Calu3 (cell line): ENCODE measurements around the gene SEMA3F. TPM values are rescaled to one million over a fixed set of nuclear protein-coding genes. Genes with fewer than 3 reads are reported as not detected.

Source experiments
- BruUV-seq: library from RNA; stranded (reverse); fragments of 400-500 nt; replicated peaks from 2 replicates; lab custom pipeline; 2021; lab: Mats Ljungman, UMichigan
- CTCF ChIA-PET: fragments of 300-600 bp; sonication (Branson Sonifier 250); formaldehyde crosslinking; loops from one replicate; lab custom pipeline; 2022; ENCODE audit warnings: antibody characterized with exemption; lab: Charles Lee
- DNase-seq: peaks from one replicate; pipeline ENCODE4 v3.0.0; 2022
- H3K27ac Mint-ChIP-seq: one replicate; pipeline ENCODE4 v1.8.0; 2022; ENCODE audit warnings: mixed read lengths; ENCODE audit not compliant: unreplicated experiment
- H3K27me3 Mint-ChIP-seq: one replicate; pipeline ENCODE4 v1.8.0; 2022; ENCODE audit warnings: mixed read lengths; ENCODE audit not compliant: unreplicated experiment
- H3K36me3 Mint-ChIP-seq: one replicate; pipeline ENCODE4 v1.8.0; 2022; ENCODE audit warnings: mild to moderate bottlenecking, moderate library complexity, mixed read lengths; ENCODE audit not compliant: insufficient read depth, unreplicated experiment
- H3K4me1 Mint-ChIP-seq: one replicate; pipeline ENCODE4 v1.8.0; 2022; ENCODE audit warnings: mild to moderate bottlenecking, low read depth, mixed read lengths; ENCODE audit not compliant: unreplicated experiment
- H3K4me3 Mint-ChIP-seq: one replicate; pipeline ENCODE4 v1.8.0; 2022; ENCODE audit warnings: mild to moderate bottlenecking, low read depth, moderate library complexity, mixed read lengths; ENCODE audit not compliant: unreplicated experiment
- H3K9me3 Mint-ChIP-seq: one replicate; pipeline ENCODE4 v1.8.0; 2022; ENCODE audit warnings: low read depth, mixed read lengths; ENCODE audit not compliant: unreplicated experiment
- intact Hi-C: fragments of 100-400 bp; cut with micrococcal nuclease; formaldehyde crosslinking; loops from one replicate; pipeline ENCODE4 v1.10.0; 2022; ENCODE audit not compliant: unreplicated experiment
- total RNA-seq: library from RNA; stranded (reverse); gene quantifications from 2 replicates; pipeline ENCODE4 v1.2.3, GENCODE V29; 2022
- TF ChIP-seq, protein P1 (sequence below): fragments of 200-600 bp; IDR thresholded peaks from one replicate; pipeline ENCODE4 v1.8.0; 2022; ENCODE audit warnings: antibody characterized with exemption; ENCODE audit not compliant: unreplicated experiment

Gene SEMA3F
- total RNA-seq, 1 experiment from 2014 or later, result 1.7 TPM

DNA sequence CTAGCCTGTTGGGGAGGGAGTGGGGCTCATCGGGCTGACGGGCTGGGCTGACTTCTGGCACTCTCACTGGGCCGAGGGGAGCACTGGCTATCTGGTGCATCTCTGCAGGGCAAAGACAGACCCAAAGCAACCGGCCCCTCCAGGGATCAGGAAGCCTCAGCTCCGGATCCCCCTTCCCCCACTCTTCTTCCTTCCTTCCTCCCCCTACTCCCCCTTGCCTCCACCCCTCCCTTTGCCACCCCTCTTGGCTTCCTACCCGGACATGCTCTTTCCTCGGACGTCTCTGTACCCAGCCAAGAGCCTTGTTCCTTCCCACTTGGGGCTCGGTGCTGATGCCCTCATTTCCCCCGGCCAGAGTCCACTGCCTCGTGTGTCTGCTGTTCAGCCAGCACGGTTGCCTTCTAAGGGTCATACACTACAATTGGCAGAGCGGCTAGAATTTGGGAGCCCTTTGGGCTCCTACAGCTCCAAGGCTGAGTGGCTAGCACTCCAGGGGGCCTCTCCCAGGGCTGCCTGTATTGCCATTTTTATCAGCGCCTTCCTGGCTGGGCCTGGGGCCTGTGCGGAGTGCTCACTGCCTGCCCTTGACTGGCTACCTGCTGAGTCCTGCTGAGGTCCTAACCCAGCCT, 10.9 kb downstream of the SEMA3F start:
- no peak for DNase-seq
- H3K36me3 Mint-ChIP-seq, result no peaks in the 10 kb centered on the region
- H3K4me1 Mint-ChIP-seq, result no peaks in the 10 kb centered on the region
- H3K4me3 Mint-ChIP-seq, result no peak overlapping the region
- CTCF ChIA-PET, result interaction anchor here (0.6 kb wide), 1 partner anchor 85 kb away, joined by 6 read pairs; no protein-coding TSS in a partner anchor
- no TSS peak for BruUV-seq
- H3K27me3 Mint-ChIP-seq, result no peaks in the 10 kb centered on the region
- H3K9me3 Mint-ChIP-seq, result no peaks in the 10 kb centered on the region
- H3K27ac Mint-ChIP-seq, result no peak overlapping the region
- TF ChIP-seq, protein P1, sequence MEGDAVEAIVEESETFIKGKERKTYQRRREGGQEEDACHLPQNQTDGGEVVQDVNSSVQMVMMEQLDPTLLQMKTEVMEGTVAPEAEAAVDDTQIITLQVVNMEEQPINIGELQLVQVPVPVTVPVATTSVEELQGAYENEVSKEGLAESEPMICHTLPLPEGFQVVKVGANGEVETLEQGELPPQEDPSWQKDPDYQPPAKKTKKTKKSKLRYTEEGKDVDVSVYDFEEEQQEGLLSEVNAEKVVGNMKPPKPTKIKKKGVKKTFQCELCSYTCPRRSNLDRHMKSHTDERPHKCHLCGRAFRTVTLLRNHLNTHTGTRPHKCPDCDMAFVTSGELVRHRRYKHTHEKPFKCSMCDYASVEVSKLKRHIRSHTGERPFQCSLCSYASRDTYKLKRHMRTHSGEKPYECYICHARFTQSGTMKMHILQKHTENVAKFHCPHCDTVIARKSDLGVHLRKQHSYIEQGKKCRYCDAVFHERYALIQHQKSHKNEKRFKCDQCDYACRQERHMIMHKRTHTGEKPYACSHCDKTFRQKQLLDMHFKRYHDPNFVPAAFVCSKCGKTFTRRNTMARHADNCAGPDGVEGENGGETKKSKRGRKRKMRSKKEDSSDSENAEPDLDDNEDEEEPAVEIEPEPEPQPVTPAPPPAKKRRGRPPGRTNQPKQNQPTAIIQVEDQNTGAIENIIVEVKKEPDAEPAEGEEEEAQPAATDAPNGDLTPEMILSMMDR, result no peak
- intact Hi-C loops, result no loop called here

DNA sequence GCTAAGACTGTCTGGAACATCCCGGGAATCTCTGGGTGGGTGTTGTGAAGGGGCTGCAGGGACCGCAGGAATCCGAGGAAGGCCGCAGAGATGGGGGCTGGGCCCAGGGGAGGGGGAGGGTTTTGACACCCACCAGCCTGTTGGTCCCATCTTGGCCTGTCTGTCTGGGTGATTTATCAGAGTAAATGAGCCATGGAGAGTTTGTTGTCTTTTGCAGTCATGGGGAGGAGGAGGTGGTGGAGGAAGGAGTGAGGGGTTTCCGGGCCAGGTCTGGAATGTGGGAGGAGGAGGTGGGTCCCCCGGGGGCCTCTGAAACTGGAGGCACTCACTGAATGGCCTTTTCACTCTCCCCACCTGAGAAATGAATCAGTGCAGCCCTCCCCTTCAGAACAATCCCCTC, 11.5 kb downstream of the SEMA3F start:
- no TSS peak for BruUV-seq
- no peaks in the 10 kb centered on the region for H3K4me1 Mint-ChIP-seq
- TF ChIP-seq, protein P1, result no peak
- intact Hi-C loops, result no loop called here
- H3K9me3 Mint-ChIP-seq, result no peaks in the 10 kb centered on the region
- no peak overlapping the region for H3K4me3 Mint-ChIP-seq
- CTCF ChIA-PET, result no interaction called here
- no peak overlapping the region for H3K27ac Mint-ChIP-seq
- no peaks in the 10 kb centered on the region for H3K36me3 Mint-ChIP-seq
- no peak for DNase-seq
- H3K27me3 Mint-ChIP-seq, result no peaks in the 10 kb centered on the region

DNA sequence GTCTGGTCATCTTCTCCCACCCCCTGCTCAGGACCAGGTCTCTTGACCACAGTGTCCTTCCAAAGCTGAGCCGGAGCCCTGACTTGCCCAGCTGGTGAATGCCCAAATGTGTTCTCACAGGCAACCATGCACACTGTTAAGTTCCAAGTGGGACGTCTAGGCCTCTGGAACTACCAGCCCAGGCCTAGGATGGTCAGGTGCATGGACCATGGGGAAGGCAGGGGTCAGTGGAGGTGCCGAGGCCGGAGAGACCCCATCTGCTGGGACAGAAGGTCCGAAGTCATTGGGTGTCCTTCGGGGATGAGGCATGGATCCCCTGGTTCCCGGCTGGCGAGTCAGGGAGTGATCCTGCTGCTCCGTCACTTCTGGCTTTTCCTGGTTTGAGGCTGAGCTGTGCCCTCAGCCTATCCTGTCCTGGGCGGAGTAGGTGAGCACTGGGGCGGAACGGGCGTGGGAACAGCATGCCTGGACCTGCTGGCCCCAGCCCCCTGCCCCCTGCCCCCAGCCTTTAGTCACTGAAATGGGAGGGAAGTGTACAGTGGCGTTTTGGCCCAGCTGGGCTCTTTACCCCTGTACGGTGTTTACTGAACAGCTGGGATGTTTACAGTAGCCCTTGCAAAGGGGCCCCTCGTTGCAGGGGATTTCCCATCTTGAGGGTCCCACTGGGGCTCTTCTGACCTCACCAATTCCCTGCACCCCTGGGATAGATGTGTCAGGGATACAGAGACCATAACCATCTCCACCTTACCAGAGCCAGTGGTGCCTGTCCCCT, 12.1 kb downstream of the SEMA3F start:
- TF ChIP-seq, protein P1, result no peak
- no TSS peak for BruUV-seq
- H3K36me3 Mint-ChIP-seq, result no peaks in the 10 kb centered on the region
- no peak overlapping the region for H3K27ac Mint-ChIP-seq
- no peaks in the 10 kb centered on the region for H3K9me3 Mint-ChIP-seq
- CTCF ChIA-PET, result no interaction called here
- H3K4me1 Mint-ChIP-seq, result no peaks in the 10 kb centered on the region
- no peaks in the 10 kb centered on the region for H3K27me3 Mint-ChIP-seq
- no peak for DNase-seq
- H3K4me3 Mint-ChIP-seq, result no peak overlapping the region
- intact Hi-C loops, result no loop called here

DNA sequence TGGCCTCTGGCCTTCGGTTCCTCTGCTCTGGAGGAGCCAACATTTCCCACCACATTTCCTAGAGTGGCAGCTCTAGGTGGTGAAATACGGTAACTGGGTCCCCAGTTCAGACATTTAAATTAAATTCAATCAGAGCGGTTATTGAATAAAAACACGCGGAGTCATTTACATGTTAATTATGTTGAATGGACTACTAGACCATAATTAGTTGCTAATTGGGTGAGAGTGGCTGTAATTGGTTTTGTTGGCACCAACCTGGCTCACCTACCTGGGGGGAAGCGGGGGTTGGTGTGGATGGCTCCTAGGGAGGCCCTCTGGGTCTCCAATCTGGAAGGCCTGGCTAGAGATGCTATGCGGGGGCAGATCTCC, 12.7 kb downstream of the SEMA3F start:
- no peaks in the 10 kb centered on the region for H3K27me3 Mint-ChIP-seq
- CTCF ChIA-PET, result no interaction called here
- DNase-seq, result no peak
- H3K4me1 Mint-ChIP-seq, result no peaks in the 10 kb centered on the region
- no peak overlapping the region for H3K27ac Mint-ChIP-seq
- TF ChIP-seq, protein P1, result no peak
- H3K4me3 Mint-ChIP-seq, result no peak overlapping the region
- intact Hi-C loops, result no loop called here
- H3K36me3 Mint-ChIP-seq, result no peaks in the 10 kb centered on the region
- no TSS peak for BruUV-seq
- no peaks in the 10 kb centered on the region for H3K9me3 Mint-ChIP-seq
